H1 (cell line): Measurements from ENCODE around the gene CIB2. TPM values are rescaled to one million over a fixed set of nuclear protein-coding genes. Genes with fewer than 3 reads are reported as not detected.

ENCODE experiments used
- polyA plus RNA-seq, 7 experiments: library from polyadenylated mRNA; depleted of rRNA in 3 of 7; stranded (reverse) in 5 of 7; unstranded in 2 of 7; fragments of >200 nt in 5 of 7; fragments of 200-250 nt in 2 of 7; gene quantifications; 1 replicate in 5 of 7; 2 replicates in 1 of 7; 4 replicates in 1 of 7; pipeline versions ENCODE4 v1.2.1 to v1.2.3, GENCODE V29; 2011 to 2013; ENCODE audit warnings: missing spikeins in 2 of 7, mixed read lengths in 2 of 7
- small RNA-seq: library from polyadenylated mRNA; stranded (forward); fragments of <200 nt; extraction: miRNeasy Mini kit (QIAGEN cat#:217004); gene quantifications from one replicate; pipeline ENCODE3, GENCODE V24; 2013; ENCODE audit not compliant: insufficient read depth
- total RNA-seq: library from RNA; stranded (reverse); fragmentation: NEBNext Ultra II Directional; extraction: Animal tissue kit (Norgen Biotek cat#: 25700); gene quantifications from 2 replicates; pipeline ENCODE4 v1.2.1, GENCODE V29; 2021

CIB2 gene
- total and polyA plus RNA-seq, 2 of the 8 experiments (the other 6 are each of a cell fraction or from before 2014, with no cell fraction given): 41.5 to 45.8 TPM

Small RNA genes within 50 kb of the gene (small RNA-seq; reads per million reads assigned to genes)
- gene RF00092: not detected

Other genes with a start within 250 kb of the CIB2 start
- gene TBC1D2B, start 53.7 kb downstream of the CIB2 start, total RNA-seq: 15.4 and 19.5 TPM in 2 replicates
- 11.9 and 13.6 TPM in 2 replicates for gene TBC1D2B, start 53.7 kb downstream of the CIB2 start, polyA plus RNA-seq (2011; rRNA removed)
- not detected in 2 replicates for gene SH2D7, start 38.9 kb downstream of the CIB2 start, total RNA-seq
- gene SH2D7, start 38.9 kb downstream of the CIB2 start, polyA plus RNA-seq (2011; rRNA removed): not detected in 2 replicates
- 36.8 and 41.5 TPM in 2 replicates for gene IDH3A, start 17.9 kb upstream of the CIB2 start, total RNA-seq
- gene IDH3A, start 17.9 kb upstream of the CIB2 start, polyA plus RNA-seq (2011; rRNA removed): 15.1 and 23.4 TPM in 2 replicates
- gene ACSBG1, start 103.1 kb upstream of the CIB2 start, total RNA-seq: 6.1 and 7.1 TPM in 2 replicates
- 5.4 and 11.9 TPM in 2 replicates for gene ACSBG1, start 103.1 kb upstream of the CIB2 start, polyA plus RNA-seq (2011; rRNA removed)
- 2.5 and 3.6 TPM in 2 replicates for gene DNAJA4, start 133.1 kb upstream of the CIB2 start, total RNA-seq
- gene DNAJA4, start 133.1 kb upstream of the CIB2 start, polyA plus RNA-seq (2011; rRNA removed): 5.1 and 6.2 TPM in 2 replicates
- 44.2 and 44.7 TPM in 2 replicates for gene SKIC8, start 168.2 kb upstream of the CIB2 start, total RNA-seq
- gene SKIC8, start 168.2 kb upstream of the CIB2 start, polyA plus RNA-seq (2011; rRNA removed): 42.3 and 77.7 TPM in 2 replicates
- gene CRABP1, start 208.9 kb upstream of the CIB2 start, total RNA-seq: 385 and 388 TPM in 2 replicates
- gene CRABP1, start 208.9 kb upstream of the CIB2 start, polyA plus RNA-seq (2011; rRNA removed): 600 and 655 TPM in 2 replicates